Hematopoietic multipotent progenitor cell treated with erythropoietin and hydrocortisone succinate and interleukin-3 and kit ligand, for 4 days (in vitro differentiated cells): ENCODE measurements around the gene GZMM.

Experiments used
- DNase-seq: peaks from one replicate; pipeline ENCODE4 v3.0.0-alpha.2; 2015

GZMM gene

GRCh38 chr19:567296-567900 is 23.5 kb downstream of the GZMM start:
- no peak for DNase-seq

GRCh38 chr19:570251-570686 is 26.4 kb downstream of the GZMM start:
- DNase-seq: no peak

- peak; percentile 87 for DNase-seq
Measured at GRCh38 chr19:570937-571565, 27.2 kb downstream of the GZMM start.

GRCh38 chr19:571566-571974 is 27.7 kb downstream of the GZMM start:
- peak; percentile 84 for DNase-seq

GRCh38 chr19:572140-572742 is 28.4 kb downstream of the GZMM start, which contains the start of gene BSG:
Gene BSG (plus strand): TSS chr19:572596. CDS start chr19:572635, 39 bp downstream.
- DNase-seq: peak; percentile 100

- peak; percentile 52 for DNase-seq
Measured at GRCh38 chr19:572743-573518, 29.1 kb downstream of the GZMM start.

GRCh38 chr19:573519-573825 is 29.6 kb downstream of the GZMM start:
- DNase-seq: no peak

GRCh38 chr19:574658-575526 is 31.0 kb downstream of the GZMM start:
- DNase-seq: peak; percentile 96

- DNase-seq: peak; percentile 83
Measured at GRCh38 chr19:575527-576506, 32.0 kb downstream of the GZMM start.

- DNase-seq: no peak
Measured at GRCh38 chr19:576768-577438, 33.0 kb downstream of the GZMM start.

GRCh38 chr19:577439-578392 is 33.9 kb downstream of the GZMM start:
- no peak for DNase-seq

GRCh38 chr19:579111-579841 is 35.4 kb downstream of the GZMM start:
- DNase-seq: no peak

GRCh38 chr19:579842-580155 is 35.9 kb downstream of the GZMM start:
- no peak for DNase-seq

- no peak for DNase-seq
Measured at GRCh38 chr19:580274-580835, 36.5 kb downstream of the GZMM start.

- DNase-seq: no peak
Measured at GRCh38 chr19:581399-582111, 37.7 kb downstream of the GZMM start.

GRCh38 chr19:582497-583197 is 38.8 kb downstream of the GZMM start:
- DNase-seq: no peak

- DNase-seq: no peak
Measured at GRCh38 chr19:583198-583967, 39.5 kb downstream of the GZMM start.
